ENCODE measurements around the gene DHRS9.

GRCh38 chr2:169116993-169117392, 47.6 kb downstream of the DHRS9 start:
- TF ChIP-seq CTCF (IDR thresholded peaks at IDR 0.05): no peak
- TF ChIP-seq POLR2A (IDR thresholded peaks at IDR 0.05): no peak
